Activated T-cell treated with anti-CD3 and anti-CD28 coated beads for 4 hours (primary cell): ENCODE data around the gene PSMG4.

Experiments
- DNase-seq: peaks from one replicate; pipeline ENCODE4 v3.0.0-alpha.2; 2020

The PSMG4 gene

GRCh38 chr6:3277851-3278416 is 19.2 kb downstream of the PSMG4 start:
- DNase-seq = no peak

GRCh38 chr6:3278691-3279090 is 19.9 kb downstream of the PSMG4 start:
- no peak for DNase-seq

- DNase-seq = no peak
Measured at GRCh38 chr6:3280091-3280490, 21.3 kb downstream of the PSMG4 start.

- DNase-seq = no peak
Measured at GRCh38 chr6:3280866-3281465, 22.2 kb downstream of the PSMG4 start.

- no peak for DNase-seq
Measured at GRCh38 chr6:3281631-3282475, 23.1 kb downstream of the PSMG4 start.

GRCh38 chr6:3282476-3283236 is 23.9 kb downstream of the PSMG4 start:
- DNase-seq = no peak

DNA sequence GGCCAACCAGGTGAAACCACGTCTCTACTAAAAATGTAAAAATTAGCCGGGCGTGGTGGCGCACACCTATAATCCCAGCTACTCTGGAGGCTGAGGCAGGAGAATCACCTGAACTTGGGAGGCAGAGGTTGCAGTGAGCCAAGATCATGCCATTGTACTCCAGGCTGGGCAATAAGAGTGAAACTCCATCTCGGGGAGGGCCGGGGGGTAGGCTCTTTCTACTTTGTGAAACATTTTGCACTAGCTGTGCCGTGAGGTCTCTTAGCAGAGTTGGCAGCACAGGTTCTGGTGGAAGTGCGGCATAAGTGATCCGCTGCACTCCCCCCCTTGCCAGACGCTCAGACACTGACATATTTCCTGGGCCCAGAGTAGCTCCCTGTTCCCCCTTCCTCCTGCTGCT is 24.5 kb downstream of the PSMG4 start:
- DNase-seq = no peak

GRCh38 chr6:3283641-3284435 is 25.1 kb downstream of the PSMG4 start:
- no peak for DNase-seq

GRCh38 chr6:3284436-3284876 is 25.7 kb downstream of the PSMG4 start:
- no peak for DNase-seq

GRCh38 chr6:3285049-3285639 is 26.4 kb downstream of the PSMG4 start:
- no peak for DNase-seq

GRCh38 chr6:3285732-3286131 is 27.0 kb downstream of the PSMG4 start:
- DNase-seq = no peak

GRCh38 chr6:3286641-3287171 is 28.0 kb downstream of the PSMG4 start:
- DNase-seq = no peak

GRCh38 chr6:3287308-3287707 is 28.6 kb downstream of the PSMG4 start:
- DNase-seq = no peak

- no peak for DNase-seq
Measured at GRCh38 chr6:3287976-3288707, 29.4 kb downstream of the PSMG4 start.

- no peak for DNase-seq
Measured at GRCh38 chr6:3288711-3289663, 30.2 kb downstream of the PSMG4 start.

GRCh38 chr6:3289664-3290055 is 30.9 kb downstream of the PSMG4 start:
- no peak for DNase-seq

- no peak for DNase-seq
Measured at GRCh38 chr6:3290149-3290930, 31.6 kb downstream of the PSMG4 start.

- no peak for DNase-seq
Measured at GRCh38 chr6:3290931-3291211, 32.1 kb downstream of the PSMG4 start.

GRCh38 chr6:3291346-3291745 is 32.6 kb downstream of the PSMG4 start:
- no peak for DNase-seq
